GM12878 (cell line): ENCODE data around the gene PREX1. TPM values are rescaled to one million over a fixed set of nuclear protein-coding genes. Genes with fewer than 3 reads are reported as not detected.

Experiments used
- ATAC-seq: fragments of 200-7000 bp; cut with Tn5 transposase; 3 replicates; pipeline ENCODE4 v1.9.1; 2020; ENCODE audit warnings: mild to moderate bottlenecking, moderate library complexity
- BruUV-seq: library from RNA; stranded (reverse); fragments of 400-500 nt; replicated peaks from 2 replicates; lab custom pipeline; 2021; lab: Mats Ljungman, UMichigan
- CTCF ChIA-PET: fragments of 300-600 bp; sonication (Branson Sonifier 250); formaldehyde crosslinking; extraction: SDS; loops from one replicate; lab custom pipeline; 2021; ENCODE audit warnings: inconsistent platforms; lab: Yijun Ruan, JAX
- POLR2A ChIA-PET: fragments of 350-600 bp; formaldehyde crosslinking; extraction: SDS; loops from one replicate; lab custom pipeline; 2021; ENCODE audit warnings: inconsistent platforms; lab: Charles Lee
- RAD21 ChIA-PET: fragments of 300-600 bp; sonication (Branson Sonifier 250); formaldehyde crosslinking; loops from one replicate; lab custom pipeline; 2023; ENCODE audit warnings: antibody characterized with exemption; ENCODE audit not compliant: unreplicated experiment; lab: Charles Lee
- SMC1A ChIA-PET: fragments of 300-600 bp; sonication (Branson Sonifier 250); formaldehyde crosslinking; loops from one replicate; lab custom pipeline; 2023; ENCODE audit not compliant: unreplicated experiment, uncharacterized antibody; lab: Charles Lee
- DNase-seq: peaks from one replicate; pipeline ENCODE4 v3.0.0-alpha.2; 2011; ENCODE audit warnings: low read depth, low spot score
- FAIRE-seq: peaks from 3 replicates; lab custom pipeline; 2011; peaks lifted over from hg19 to GRCh38; lab: Jason Lieb, UNC
- H2AFZ ChIP-seq: 2 replicates; pipeline ENCODE4 v1.6.0; 2011; ENCODE audit warnings: low read depth, low read length, control low read depth; ENCODE audit not compliant: control insufficient read depth
- H3K27ac ChIP-seq: 2 replicates; pipeline ENCODE4 v1.5.1; 2011; ENCODE audit warnings: control low read depth; ENCODE audit not compliant: control insufficient read depth, insufficient read depth
- H3K27me3 ChIP-seq, 2 experiments: replicated peaks in 1 of 2; 2 replicates each; pipeline versions ENCODE4 v1.6.0 to v1.6.1; 2011; ENCODE audit warnings: low read length in 1 of 2; ENCODE audit not compliant: control insufficient read depth in 2 of 2, insufficient read depth in 2 of 2
- H3K36me3 ChIP-seq, 2 experiments: 2 replicates each; pipeline ENCODE4 v1.5.1; 2011; ENCODE audit warnings: low read length in 1 of 2; ENCODE audit not compliant: control insufficient read depth in 2 of 2, insufficient read depth in 2 of 2
- H3K4me1 ChIP-seq: 2 replicates; pipeline ENCODE4 v1.6.1; 2011; ENCODE audit warnings: mild to moderate bottlenecking, low read length, moderate library complexity, mixed read lengths; ENCODE audit not compliant: control insufficient read depth, insufficient read depth
- H3K4me2 ChIP-seq: 2 replicates; pipeline ENCODE4 v1.6.0; 2011; ENCODE audit warnings: control low read depth; ENCODE audit not compliant: control insufficient read depth, insufficient read depth
- H3K4me3 ChIP-seq: fragments of 200-600 bp; sonication (generic); 2 replicates; pipeline ENCODE4 v1.5.1; 2016
- H3K79me2 ChIP-seq: 2 replicates; pipeline ENCODE4 v1.6.0; 2011; ENCODE audit warnings: low read length; ENCODE audit not compliant: control insufficient read depth, insufficient read depth
- H3K9ac ChIP-seq: 2 replicates; pipeline ENCODE4 v1.8.0; 2011; ENCODE audit warnings: low read length, control low read depth, mixed read lengths; ENCODE audit not compliant: control insufficient read depth, insufficient read depth
- H3K9me3 ChIP-seq: replicated peaks from 3 replicates; pipeline ENCODE4 v1.5.1; 2011; ENCODE audit warnings: mild to moderate bottlenecking, low read length; ENCODE audit not compliant: control insufficient read depth, insufficient read depth
- H4K20me1 ChIP-seq: 2 replicates; pipeline ENCODE4 v1.6.0; 2011; ENCODE audit not compliant: control insufficient read depth, insufficient read depth
- BACH1 ChIP-seq: fragments of 450-650 bp; IDR thresholded peaks from 2 replicates; pipeline ENCODE4 v1.6.1; 2017; ENCODE audit warnings: mild to moderate bottlenecking, borderline replicate concordance
- CREM ChIP-seq: IDR thresholded peaks from 2 replicates; pipeline ENCODE4 v1.6.1; 2014; ENCODE audit warnings: antibody characterized with exemption, low read depth
- JUND ChIP-seq: IDR thresholded peaks from 2 replicates; pipeline ENCODE4 v1.6.1; 2012; ENCODE audit warnings: low read depth, mild to moderate bottlenecking, low read length, improper control_type of control experiment, moderate library complexity
- NRF1 ChIP-seq: conservative IDR thresholded peaks from 2 replicates; pipeline ENCODE4 v1.6.1; 2011; ENCODE audit warnings: mild to moderate bottlenecking, low read depth, low read length, improper control_type of control experiment
- POLR2AphosphoS5 ChIP-seq: IDR thresholded peaks from 2 replicates; pipeline ENCODE4 v1.6.1; 2011; ENCODE audit warnings: mild to moderate bottlenecking, low read length, inconsistent platforms
- RB1 ChIP-seq: fragments of 450-650 bp; formaldehyde crosslinking; IDR thresholded peaks from 2 replicates; pipeline ENCODE4 v1.6.1; 2017; ENCODE audit warnings: mild to moderate bottlenecking, borderline replicate concordance
- RELA ChIP-seq: fragments of 450-650 bp; IDR thresholded peaks from 2 replicates; pipeline ENCODE4 v1.8.0; 2014; ENCODE audit warnings: borderline replicate concordance; ENCODE audit not compliant: partially characterized antibody
- SMC3 ChIP-seq: IDR thresholded peaks from 2 replicates; pipeline ENCODE4 v1.6.1; 2011; ENCODE audit warnings: low read length, improper control_type of control experiment, borderline replicate concordance
- SP1 ChIP-seq: IDR thresholded peaks from one replicate; pipeline ENCODE4 v1.6.1; 2011; ENCODE audit warnings: low read depth, low read length
- STAT3 ChIP-seq: IDR thresholded peaks from 2 replicates; pipeline ENCODE4 v1.6.1; 2011; ENCODE audit warnings: low read depth, low read length, improper control_type of control experiment
- SUZ12 ChIP-seq: fragments of 200-600 bp; sonication (generic); IDR thresholded peaks from one replicate; pipeline ENCODE4 v1.6.1; 2018; ENCODE audit warnings: antibody characterized with exemption, mild to moderate bottlenecking; ENCODE audit not compliant: unreplicated experiment
- WRNIP1 ChIP-seq: IDR thresholded peaks from 2 replicates; pipeline ENCODE4 v1.6.1; 2011; ENCODE audit warnings: low read depth, low read length, improper control_type of control experiment, borderline replicate concordance
- YBX1 ChIP-seq: fragments of 450-650 bp; IDR thresholded peaks from 2 replicates; pipeline ENCODE4 v1.6.1; 2016; ENCODE audit warnings: antibody characterized with exemption
- ZNF24 ChIP-seq: fragments of 450-650 bp; IDR thresholded peaks from 2 replicates; pipeline ENCODE4 v1.6.1; 2017; ENCODE audit warnings: antibody characterized with exemption, mild to moderate bottlenecking
- ZNF274 ChIP-seq: IDR thresholded peaks from one replicate; pipeline ENCODE4 v1.8.0; 2011; ENCODE audit not compliant: insufficient read length, insufficient read depth
- ZZZ3 ChIP-seq: IDR thresholded peaks from 2 replicates; pipeline ENCODE4 v1.6.1; 2011; ENCODE audit warnings: low read depth; ENCODE audit not compliant: control insufficient read depth, insufficient read length
- WGBS: methylation state at CpG from one replicate; pipeline ENCODE4 v1.1.6; 2016; ENCODE audit warnings: low lambda C conversion rate; ENCODE audit not compliant: insufficient replicate concordance, insufficient coverage; ENCODE audit errors: missing lambda C conversion rate; 5-methylcytosine and 5-hydroxymethylcytosine counted together
- in situ Hi-C: fragments of 300-500 bp; cut with MboI; formaldehyde crosslinking; loops from 9 replicates; pipeline ENCODE4 v1.14.3; 2018; ENCODE audit warnings: mixed read lengths
- intact Hi-C: fragments of 100-400 bp; cut with micrococcal nuclease; formaldehyde crosslinking; loops from one replicate; pipeline ENCODE4 v1.14.2; 2022; ENCODE audit not compliant: unreplicated experiment
- polyA plus RNA-seq, 11 experiments: library from polyadenylated mRNA; depleted of rRNA in 4 of 11; unstranded in 6 of 11; stranded (reverse) in 5 of 11; fragments of >200 nt; fragmentation: Nextera tagmentation in 4 of 11; fragmentation: Illumina TruSeq in 1 of 11; extraction: Ambion mirVana in 4 of 11; extraction: Trizol in 1 of 11; gene quantifications; 1 replicate in 1 of 11; 2 replicates in 10 of 11; pipeline versions ENCODE4 v1.2.1 to v1.2.3, GENCODE V29; 2011 to 2016; ENCODE audit warnings: inconsistent platforms in 2 of 11, missing spikeins in 2 of 11, low read depth in 1 of 11
- total RNA-seq, 4 experiments: library from RNA; depleted of rRNA in 3 of 4; stranded (reverse); fragments of >200 nt in 3 of 4; fragmentation: Illumina TruSeq in 1 of 4; extraction: Trizol in 1 of 4; gene quantifications; 2 replicates each; pipeline versions ENCODE4 v1.2.1 to v1.2.3, GENCODE V29; 2013 to 2021
- TF ChIP-seq, protein P1 (sequence below): IDR thresholded peaks from 2 replicates; pipeline ENCODE4 v1.6.1; 2011; ENCODE audit warnings: low read depth, mild to moderate bottlenecking, low read length, moderate library complexity, borderline replicate concordance; ENCODE audit errors: extremely low read depth
- TF ChIP-seq, protein P2 (sequence below): IDR thresholded peaks from 2 replicates; pipeline ENCODE4 v1.6.1; 2012; ENCODE audit warnings: low read depth, low read length, improper control_type of control experiment
- TF ChIP-seq, protein P3 (sequence below): fragments of 450-650 bp; IDR thresholded peaks from 2 replicates; pipeline ENCODE4 v1.6.1; 2014; ENCODE audit warnings: mild to moderate bottlenecking
- TF ChIP-seq, protein P4 (sequence below): fragments of 450-650 bp; IDR thresholded peaks from 2 replicates; pipeline ENCODE4 v1.6.1; 2017; ENCODE audit warnings: mild to moderate bottlenecking, low read depth, inconsistent platforms; ENCODE audit not compliant: poor library complexity, severe bottlenecking

PREX1 gene
- total and polyA plus RNA-seq, 10 of the 15 experiments (the other 5 are each of a cell fraction or from before 2014, with no cell fraction given), result 2.6 to 114 (median 38.9) TPM

- Histone ChIP-seq H2AFZ (no peak overlapping the region), H3K4me1 (no peaks in the 10 kb centered on the region), H3K4me3 (no peak overlapping the region), H3K9me3 (no peaks in the 10 kb centered on the region), H3K27ac (no peak overlapping the region), H3K9ac (no peak overlapping the region), H3K4me2 (no peak overlapping the region), H3K27me3 (no peaks in the 10 kb centered on the region), H3K79me2 (peaks cover 3% of the 10 kb centered on the region), H3K36me3 (peaks cover 28 to 40% of the 10 kb centered on the region in 2 experiments), H4K20me1 (peaks cover 3% of the 10 kb centered on the region)
- intact Hi-C loops (no loop called here), in situ Hi-C loops (no loop called here)
- TF ChIP-seq POLR2AphosphoS5 (no peak), ZNF24 (no peak), ZNF274 (no peak), RB1 (no peak), RELA (no peak), WRNIP1 (no peak), SP1 (no peak), SMC3 (no peak), BACH1 (no peak), SUZ12 (no peak), NRF1 (no peak), CREM (no peak), STAT3 (no peak), YBX1 (no peak), ZZZ3 (no peak), JUND (no peak)
- TF ChIP-seq, protein P1, sequence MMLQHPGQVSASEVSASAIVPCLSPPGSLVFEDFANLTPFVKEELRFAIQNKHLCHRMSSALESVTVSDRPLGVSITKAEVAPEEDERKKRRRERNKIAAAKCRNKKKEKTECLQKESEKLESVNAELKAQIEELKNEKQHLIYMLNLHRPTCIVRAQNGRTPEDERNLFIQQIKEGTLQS, result no peak
- TF ChIP-seq, protein P2, sequence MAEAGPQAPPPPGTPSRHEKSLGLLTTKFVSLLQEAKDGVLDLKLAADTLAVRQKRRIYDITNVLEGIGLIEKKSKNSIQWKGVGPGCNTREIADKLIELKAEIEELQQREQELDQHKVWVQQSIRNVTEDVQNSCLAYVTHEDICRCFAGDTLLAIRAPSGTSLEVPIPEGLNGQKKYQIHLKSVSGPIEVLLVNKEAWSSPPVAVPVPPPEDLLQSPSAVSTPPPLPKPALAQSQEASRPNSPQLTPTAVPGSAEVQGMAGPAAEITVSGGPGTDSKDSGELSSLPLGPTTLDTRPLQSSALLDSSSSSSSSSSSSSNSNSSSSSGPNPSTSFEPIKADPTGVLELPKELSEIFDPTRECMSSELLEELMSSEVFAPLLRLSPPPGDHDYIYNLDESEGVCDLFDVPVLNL, result no peak
- TF ChIP-seq, protein P3, sequence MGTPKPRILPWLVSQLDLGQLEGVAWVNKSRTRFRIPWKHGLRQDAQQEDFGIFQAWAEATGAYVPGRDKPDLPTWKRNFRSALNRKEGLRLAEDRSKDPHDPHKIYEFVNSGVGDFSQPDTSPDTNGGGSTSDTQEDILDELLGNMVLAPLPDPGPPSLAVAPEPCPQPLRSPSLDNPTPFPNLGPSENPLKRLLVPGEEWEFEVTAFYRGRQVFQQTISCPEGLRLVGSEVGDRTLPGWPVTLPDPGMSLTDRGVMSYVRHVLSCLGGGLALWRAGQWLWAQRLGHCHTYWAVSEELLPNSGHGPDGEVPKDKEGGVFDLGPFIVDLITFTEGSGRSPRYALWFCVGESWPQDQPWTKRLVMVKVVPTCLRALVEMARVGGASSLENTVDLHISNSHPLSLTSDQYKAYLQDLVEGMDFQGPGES, result no peak
- TF ChIP-seq, protein P4, sequence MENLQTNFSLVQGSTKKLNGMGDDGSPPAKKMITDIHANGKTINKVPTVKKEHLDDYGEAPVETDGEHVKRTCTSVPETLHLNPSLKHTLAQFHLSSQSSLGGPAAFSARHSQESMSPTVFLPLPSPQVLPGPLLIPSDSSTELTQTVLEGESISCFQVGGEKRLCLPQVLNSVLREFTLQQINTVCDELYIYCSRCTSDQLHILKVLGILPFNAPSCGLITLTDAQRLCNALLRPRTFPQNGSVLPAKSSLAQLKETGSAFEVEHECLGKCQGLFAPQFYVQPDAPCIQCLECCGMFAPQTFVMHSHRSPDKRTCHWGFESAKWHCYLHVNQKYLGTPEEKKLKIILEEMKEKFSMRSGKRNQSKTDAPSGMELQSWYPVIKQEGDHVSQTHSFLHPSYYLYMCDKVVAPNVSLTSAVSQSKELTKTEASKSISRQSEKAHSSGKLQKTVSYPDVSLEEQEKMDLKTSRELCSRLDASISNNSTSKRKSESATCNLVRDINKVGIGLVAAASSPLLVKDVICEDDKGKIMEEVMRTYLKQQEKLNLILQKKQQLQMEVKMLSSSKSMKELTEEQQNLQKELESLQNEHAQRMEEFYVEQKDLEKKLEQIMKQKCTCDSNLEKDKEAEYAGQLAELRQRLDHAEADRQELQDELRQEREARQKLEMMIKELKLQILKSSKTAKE, result no peak
- no peak for ATAC-seq
- no peak for FAIRE-seq
- RAD21 ChIA-PET, result no interaction called here
- CTCF ChIA-PET, result no interaction called here
- POLR2A ChIA-PET, result no interaction called here
- 97% methylated on average over 10 of the region's 10 CpGs for WGBS
- no TSS peak for BruUV-seq
- no peak for DNase-seq
- SMC1A ChIA-PET, result no interaction called here
Measured at GRCh38 chr20:48704761-48705160, 123.0 kb downstream of the PREX1 start.
